ENCODE data around the gene IKZF4. TPM values are rescaled to one million over a fixed set of nuclear protein-coding genes. Genes with fewer than 3 reads are reported as not detected.
"Not testable (repeated sequence)": the region's sequence is repeated elsewhere in the genome, so short reads cannot be mapped to it uniquely, and the experiment has no call there.

Gene IKZF4
- polyA plus RNA-seq, 5 donors = 19.7 to 26.1 (median 23.1) TPM

DNA sequence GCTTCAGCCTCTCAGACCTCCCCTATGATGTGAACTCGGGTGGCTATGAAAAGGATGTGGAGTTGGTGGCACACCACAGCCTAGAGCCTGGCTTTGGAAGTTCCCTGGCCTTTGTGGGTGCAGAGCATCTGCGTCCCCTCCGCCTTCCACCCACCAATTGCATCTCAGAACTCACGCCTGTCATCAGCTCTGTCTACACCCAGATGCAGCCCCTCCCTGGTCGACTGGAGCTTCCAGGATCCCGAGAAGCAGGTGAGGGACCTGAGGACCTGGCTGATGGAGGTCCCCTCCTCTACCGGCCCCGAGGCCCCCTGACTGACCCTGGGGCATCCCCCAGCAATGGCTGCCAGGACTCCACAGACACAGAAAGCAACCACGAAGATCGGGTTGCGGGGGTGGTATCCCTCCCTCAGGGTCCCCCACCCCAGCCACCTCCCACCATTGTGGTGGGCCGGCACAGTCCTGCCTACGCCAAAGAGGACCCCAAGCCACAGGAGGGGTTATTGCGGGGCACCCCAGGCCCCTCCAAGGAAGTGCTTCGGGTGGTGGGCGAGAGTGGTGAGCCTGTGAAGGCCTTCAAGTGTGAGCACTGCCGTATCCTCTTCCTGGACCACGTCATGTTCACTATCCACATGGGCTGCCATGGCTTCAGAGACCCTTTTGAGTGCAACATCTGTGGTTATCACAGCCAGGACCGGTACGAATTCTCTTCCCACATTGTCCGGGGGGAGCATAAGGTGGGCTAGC, 13.9 kb downstream of the IKZF4 start:
- no peak for DNase-seq

GRCh38 chr12:56037161-56037560, 16.3 kb downstream of the IKZF4 start:
- DNase-seq = no peak

DNA sequence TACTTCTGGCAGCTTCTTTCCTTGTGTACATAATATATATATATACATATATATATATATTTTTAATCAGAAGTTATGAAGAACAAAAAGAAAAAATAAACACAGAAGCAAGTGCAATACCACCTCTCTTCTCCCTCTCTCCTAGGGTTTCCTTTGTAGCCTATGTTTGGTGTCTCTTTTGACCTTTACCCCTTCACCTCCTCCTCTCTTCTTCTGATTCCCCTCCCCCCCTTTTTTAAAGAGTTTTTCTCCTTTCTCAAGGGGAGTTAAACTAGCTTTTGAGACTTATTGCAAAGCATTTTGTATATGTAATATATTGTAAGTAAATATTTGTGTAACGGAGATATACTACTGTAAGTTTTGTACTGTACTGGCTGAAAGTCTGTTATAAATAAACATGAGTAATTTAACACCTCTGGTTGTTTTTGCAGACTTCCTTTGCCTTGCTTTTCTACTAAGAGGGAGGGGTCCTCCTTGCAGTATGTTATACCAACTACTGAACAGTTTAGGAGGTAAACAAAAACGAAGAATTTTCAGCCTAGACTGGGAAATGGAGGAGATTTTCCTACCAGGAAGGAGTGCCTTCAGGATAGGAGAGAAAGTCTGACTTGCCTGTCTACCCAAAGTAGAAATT, 17.3 kb downstream of the IKZF4 start:
- DNase-seq = no peak

DNA sequence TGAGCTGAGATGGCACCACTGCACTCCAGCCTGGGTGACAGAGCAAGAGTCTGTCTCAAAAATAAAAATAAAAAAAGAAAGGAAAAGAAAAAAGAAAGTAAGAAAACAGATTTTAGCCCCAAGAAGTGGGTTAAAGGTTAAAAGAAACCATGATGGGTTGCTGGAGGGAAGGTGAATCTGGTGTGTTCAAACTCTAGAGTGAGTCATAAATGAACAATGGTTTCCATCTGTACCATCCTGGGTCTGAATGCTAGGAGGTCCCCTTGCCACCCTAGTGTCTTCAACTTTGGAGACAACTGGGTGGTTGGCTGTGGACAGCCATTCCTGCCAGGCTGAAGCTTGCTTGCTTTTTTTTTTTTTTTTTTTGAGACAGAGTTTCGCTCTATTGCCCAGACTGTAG, 19.3 kb downstream of the IKZF4 start:
- no peak for DNase-seq

DNA sequence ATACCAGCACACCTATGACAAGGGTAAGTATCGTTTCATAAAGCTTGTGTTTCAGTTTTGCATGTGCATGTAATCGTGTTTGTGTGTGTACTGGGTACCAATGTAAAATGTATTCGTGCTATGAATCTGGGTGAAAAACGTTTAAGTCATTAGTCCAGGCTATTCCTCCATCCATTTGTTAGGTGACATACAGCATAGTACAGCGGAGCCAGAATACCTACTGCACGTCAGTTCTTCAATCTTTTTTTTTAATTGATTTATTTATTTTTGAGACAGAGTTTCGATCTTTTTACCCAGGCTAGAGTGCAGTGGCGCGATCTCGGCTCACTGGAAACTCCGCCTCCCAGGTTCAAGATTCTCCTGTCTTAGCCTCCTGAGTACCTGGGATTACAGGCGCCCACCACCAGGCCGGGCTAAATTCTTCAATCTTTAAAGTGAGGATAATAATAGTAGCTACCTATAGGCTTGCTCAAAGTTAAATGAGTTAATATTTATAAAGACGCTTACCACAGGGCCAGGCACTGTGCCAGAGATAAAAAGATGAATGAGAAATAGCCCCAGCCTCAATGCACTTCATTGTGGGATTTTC, 20.2 kb downstream of the IKZF4 start:
- DNase-seq = no peak

DNA sequence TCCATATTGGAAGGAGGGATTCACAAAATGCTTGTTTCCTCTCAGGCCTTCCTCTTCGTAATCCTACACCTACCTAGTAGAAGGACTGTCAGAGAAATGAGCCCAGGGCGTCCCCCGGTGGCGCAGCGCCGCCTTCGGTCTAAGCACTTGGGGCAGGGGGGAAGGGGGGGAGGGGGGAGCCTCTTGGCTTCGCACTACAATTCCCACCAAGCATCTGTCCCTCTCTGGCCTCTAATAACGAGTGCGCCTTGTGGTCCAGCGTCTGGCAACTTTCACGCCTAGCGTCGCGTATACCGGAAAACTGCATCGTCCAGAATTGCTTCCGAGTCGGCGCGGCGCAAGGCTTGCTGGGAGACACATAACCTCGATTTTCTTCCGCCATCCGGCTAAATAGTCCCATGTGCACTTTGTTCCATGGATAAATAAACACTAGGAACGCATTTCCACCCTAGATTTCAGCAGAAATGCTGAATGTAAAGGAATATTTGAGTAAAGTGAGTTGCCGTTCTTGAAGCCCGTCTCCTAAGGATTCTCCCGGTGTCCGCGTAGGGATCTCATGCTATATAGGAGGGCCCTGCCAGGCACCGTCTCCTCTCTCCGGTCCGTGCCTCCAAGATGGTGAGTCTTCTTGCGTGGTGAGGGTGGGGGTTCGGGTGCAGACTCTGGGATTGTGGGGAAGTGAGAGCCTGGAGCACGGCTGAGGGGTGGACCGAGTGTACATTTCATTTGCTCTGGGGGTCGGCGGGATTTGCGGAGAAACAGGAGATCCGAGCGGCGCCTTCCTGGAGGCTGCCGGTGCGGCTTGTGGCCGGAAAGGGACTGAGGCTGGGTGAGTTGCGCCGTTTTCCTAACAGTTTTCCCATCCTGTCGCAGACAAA, 20.9 kb downstream of the IKZF4 start, which contains the start of gene RPS26:
Gene RPS26, plus strand, starts transcription at position 367 of the 878 bp plus-strand sequence. Its CDS starts 249 bp downstream, at position 616.
- DNase-seq = peak; percentile 98 to 99

DNA sequence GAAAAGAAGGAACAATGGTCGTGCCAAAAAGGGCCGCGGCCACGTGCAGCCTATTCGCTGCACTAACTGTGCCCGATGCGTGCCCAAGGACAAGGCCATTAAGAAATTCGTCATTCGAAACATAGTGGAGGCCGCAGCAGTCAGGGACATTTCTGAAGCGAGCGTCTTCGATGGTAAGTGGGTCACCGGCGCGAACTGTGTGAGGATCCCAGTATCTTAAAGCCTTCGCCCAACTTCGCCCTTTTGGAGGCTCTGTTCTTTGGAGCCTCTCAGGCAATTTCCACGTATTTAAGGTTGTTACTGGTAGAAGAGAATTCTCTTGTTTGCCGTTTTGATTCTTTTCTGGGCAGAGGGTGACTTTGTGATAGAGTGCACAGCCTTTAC, 21.6 kb downstream of the IKZF4 start:
- DNase-seq = not testable (repeated sequence)

DNA sequence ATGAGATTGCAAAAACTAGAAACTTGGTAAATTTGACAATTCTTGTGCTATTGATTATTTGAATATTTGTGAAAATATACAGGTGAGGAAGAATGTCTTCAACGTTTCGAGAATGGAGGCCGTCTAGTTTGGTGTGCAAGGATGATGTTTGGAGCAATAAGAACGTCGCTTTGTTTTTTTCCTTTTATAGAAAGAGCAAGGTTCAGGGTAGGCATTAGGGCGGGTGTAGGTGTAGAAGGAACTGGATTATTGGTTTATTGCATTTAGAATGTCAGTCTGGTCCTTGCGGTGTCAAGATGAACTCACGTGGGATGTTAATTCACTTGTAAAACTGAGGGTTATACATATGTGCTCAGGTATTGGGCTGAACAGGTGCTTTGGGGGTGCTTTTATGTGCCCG, 22.0 kb downstream of the IKZF4 start:
- DNase-seq = no peak

DNA sequence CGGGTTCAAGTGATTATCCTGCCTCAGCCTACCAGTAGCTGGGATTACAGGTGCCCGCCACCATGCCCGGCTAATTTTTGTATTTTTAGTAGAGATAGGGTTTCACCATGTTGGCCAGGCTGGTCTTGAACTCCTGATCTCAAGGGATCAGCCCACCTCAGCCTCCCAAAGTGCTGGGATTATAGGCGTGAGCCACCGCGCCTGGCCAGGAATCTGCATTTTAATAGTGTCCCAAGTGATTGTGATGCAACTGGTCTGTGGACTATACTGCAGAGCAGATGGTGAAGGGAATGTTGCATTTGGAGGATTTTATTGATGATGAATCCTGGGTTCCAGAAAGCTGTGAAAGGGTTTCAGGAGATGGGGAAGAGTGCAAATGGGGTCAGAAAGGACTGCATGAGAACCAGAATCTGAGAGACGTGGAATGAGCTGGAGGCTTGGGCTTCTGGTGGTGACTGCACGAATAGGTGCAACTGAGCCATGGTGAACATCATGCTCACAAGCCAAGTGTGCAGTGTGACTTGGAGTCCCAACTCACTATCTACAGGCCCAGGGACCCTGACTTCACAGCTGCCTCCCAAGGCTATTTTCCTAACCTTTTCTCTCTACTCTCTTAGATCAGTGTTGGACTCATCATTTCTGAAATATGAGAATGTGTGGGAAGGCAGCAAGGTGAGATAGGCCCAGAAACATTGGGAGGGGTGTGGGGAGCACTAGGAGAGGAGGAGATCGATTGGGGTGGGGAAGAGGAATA, 25.4 kb downstream of the IKZF4 start:
- DNase-seq = no peak

DNA sequence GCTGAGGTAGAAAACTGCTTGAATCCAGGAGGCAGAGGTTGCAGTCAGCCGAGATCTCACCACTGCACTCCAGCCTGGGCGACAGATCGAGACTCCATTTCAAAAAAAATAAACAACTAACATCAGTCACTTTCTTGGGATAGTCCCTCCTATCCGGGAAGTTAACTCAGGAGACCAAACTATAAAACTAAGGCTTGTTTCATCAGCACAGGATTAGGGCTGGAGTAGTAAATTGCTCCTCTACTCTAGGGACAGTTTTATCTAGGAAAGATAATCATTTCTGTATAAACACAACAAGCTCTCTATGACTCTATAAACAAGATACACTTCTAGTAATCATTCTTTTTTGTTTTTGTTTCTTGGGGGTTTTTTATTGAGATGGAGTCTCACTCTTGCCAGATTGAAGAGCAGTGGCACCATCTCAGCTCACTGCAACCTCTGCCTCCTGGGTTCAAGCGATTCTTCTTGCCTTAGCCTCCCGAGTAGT, 32.6 kb downstream of the IKZF4 start:
- no peak for DNase-seq

GRCh38 chr12:56059964-56060363, 39.1 kb downstream of the IKZF4 start:
- DNase-seq = not testable (repeated sequence)

GRCh38 chr12:56061982-56062381, 41.1 kb downstream of the IKZF4 start:
- DNase-seq = no peak

- DNase-seq = no peak
Measured at GRCh38 chr12:56062996-56063395, 42.2 kb downstream of the IKZF4 start.

- DNase-seq = no peak
Measured at GRCh38 chr12:56071648-56072047, 50.8 kb downstream of the IKZF4 start.

DNA sequence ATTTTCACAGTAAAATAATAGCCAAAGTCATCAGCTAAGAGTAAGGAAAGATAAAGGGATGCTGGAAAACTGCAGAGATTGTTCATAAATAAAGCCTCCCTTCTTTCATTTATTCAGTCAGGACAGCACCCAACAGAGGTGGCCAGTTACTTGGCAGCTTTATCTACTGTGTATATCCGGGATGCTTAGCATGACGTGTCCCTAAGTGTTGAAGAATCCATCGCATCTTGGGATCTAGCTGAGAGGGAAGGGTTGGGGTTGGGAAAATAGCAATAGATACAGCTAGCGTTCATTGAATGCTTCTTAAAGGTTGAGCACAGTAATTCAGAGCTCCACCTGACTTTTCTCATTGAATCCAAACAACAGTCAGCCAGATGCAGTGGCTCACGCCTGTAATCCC, 53.6 kb downstream of the IKZF4 start:
- no peak for DNase-seq

DNA sequence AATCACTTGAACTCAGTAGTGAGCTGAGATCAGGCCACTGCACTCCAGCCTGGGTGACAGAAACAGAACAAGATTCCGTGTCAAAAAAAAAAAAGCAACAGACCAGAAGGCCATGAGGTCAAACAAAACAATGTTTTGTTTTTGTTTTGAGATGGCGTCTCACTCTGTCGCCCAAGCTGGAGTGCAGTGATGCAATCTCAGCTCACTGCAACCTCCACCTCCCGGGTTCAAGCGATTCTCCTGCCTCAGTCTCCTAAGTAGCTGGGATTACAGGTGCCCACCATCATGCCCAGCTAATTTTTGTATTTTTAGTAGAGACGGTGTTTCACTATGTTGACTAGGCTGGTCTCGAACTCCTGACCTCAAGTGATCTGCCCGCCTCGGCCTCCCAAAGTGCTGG, 57.1 kb downstream of the IKZF4 start:
- not testable (repeated sequence) for DNase-seq

- DNase-seq = no peak
Measured at GRCh38 chr12:56078427-56078826, 57.6 kb downstream of the IKZF4 start.

GRCh38 chr12:56078931-56079722, 58.3 kb downstream of the IKZF4 start:
- peak; percentile 70 to 72 for DNase-seq

DNA sequence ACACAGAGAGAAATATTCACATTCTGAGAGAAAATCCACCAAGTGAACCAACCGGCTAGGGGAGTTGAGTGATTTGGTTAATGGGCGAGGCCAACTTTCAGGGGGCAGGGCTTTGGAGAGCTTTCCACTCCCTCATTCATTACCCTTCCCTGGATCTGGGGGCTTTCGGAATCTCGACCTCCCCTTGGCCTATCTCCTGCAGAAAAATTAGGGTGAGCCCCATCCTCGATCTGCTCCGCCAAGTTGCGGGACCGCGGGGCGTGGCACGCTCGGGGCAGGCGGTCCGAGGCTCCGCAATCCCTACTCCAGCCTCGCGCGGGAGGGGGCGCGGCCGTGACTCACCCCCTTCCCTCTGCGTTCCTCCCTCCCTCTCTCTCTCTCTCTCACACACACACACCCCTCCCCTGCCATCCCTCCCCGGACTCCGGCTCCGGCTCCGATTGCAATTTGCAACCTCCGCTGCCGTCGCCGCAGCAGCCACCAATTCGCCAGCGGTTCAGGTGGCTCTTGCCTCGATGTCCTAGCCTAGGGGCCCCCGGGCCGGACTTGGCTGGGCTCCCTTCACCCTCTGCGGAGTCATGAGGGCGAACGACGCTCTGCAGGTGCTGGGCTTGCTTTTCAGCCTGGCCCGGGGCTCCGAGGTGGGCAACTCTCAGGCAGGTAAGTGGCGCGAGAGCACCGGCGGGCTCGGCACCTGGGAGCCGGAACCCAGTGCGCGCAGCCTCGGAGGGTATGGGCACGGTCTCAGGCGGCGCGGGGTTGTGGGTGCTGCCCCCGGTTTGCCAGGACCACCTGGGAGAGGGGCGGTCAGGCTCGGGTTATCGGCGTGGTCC, 59.1 kb downstream of the IKZF4 start, which contains the start of gene ERBB3:
Gene ERBB3, plus strand, starts transcription at position 443 of the 833 bp plus-strand sequence. Its CDS starts 136 bp downstream, at position 579.
- peak; percentile 75 to 80 for DNase-seq
